RPMI8226 (cell line): ENCODE measurements around the gene MSRB1.

Source experiments
- DNase-seq: peaks from one replicate; pipeline ENCODE4 v3.0.0-alpha.2; 2015

MSRB1 gene

DNA sequence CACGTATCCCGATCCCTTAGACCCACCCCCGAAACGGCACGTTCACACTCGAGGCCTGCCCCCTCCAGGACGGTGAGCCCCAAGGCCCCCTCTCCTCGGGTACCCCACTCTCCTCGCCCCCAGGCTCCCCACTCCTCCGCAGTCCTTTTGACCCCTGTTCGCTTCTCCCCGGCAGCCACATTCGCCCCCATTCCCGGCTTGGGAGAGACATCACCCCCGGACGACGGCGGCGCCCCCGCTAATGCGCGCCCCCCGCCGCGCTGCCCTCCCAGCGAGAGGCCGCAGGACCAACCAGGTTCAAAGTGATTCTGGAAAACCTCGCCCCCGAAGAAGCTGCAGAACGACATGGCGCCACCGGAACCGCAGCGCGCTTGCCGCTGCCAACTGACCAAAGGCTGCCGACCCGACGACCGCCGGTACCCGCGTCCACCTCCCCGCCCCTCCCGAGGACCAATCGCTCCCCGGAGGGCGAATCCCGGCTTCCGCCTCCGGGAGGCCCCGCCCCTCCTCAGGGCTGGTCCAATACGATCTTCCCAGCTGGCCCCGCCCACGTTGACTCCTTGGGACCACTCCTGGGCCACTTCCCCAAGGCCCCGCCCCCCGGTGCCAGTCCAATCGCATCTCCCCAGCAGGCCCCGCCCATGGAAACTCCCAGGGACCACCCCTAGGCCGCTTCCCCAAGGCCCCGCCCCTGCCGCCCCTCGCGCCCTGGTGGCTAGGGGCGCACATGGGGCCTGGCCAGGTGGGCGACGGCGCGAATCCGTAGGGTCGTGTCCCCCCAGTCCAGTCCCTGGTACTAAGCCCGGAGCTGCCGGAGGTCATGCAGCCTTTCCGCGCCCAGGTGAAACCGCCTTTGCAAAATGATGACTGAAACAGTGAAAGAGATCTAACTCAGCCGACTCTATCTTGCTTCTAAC lies at the start of gene MSRB1:
TSS of gene MSRB1 (minus strand) at position 390 of the 917 bp plus-strand sequence. CDS start at position 347, 43 bp downstream.
- peak; percentile 100 for DNase-seq

DNA sequence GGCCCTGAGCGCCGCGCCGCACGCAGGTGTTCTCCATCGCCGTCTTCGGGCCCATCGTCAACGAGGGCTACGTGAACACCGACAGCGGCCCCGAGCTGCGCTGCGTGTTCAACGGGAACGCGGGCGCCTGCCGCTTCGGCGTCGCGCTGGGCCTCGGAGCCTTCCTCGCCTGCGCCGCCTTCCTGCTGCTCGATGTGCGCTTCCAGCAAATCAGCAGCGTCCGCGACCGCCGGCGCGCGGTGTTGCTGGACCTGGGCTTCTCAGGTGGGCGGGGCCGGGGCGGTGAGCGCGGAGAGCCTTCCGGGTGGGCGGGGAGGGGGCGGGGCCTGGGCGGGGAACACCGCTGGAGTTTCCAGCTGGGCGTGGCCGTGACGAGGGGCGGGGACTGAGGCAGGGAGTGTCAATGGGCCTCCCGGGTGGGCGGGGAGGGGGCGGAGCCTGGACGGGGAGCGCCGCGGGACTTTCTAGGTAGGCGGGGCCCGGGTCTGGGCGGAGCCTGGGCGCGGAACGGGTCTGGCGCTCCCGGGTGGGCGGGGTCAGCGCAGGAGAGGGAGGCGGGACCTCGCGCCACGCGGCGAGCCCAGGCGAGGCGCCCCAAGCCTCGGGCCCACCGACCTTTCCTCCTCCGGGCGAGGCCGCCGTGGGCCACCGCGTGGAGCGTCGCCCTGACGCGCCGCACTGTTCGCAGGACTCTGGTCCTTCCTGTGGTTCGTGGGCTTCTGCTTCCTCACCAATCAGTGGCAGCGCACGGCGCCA lies 49.1 kb upstream of the MSRB1 start:
- DNase-seq, result peak; percentile 97

DNA sequence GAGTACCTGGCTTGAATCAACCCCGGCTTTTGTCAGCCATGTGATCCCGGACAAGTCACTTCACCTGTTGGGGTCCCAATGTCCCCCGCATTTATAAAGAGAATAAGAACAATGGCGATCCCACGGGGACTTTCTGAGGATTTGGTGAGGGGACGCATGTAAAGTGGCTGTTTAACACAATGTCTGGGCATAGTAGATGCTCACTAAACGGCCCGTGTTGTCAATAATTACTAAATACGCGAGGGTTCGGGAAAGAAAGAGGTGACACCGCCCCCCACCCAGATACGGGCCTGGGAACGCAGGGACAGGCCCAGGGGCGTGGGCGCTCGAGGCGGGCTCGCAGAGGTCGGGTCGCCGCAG lies 48.6 kb upstream of the MSRB1 start:
- no peak for DNase-seq

DNA sequence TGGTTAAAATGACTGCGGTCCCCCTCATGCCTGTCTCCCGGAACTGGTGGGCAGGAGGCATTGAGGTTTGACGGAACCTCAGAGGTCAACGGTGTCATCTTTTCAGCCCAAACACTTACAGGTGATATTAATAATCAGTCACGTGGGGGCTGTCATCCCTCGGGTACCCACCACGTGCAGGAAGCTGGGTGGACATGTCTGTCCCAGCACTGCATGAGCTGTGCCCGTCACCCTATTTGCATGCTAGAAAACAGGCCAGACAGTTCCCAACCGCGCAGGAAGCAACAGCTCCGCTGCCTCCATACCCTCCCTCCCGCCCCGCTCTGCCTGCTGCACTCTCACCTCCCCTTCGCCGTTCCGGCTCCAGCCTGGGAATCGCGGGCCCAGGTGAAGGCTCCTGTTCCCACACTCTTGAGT lies 48.1 kb upstream of the MSRB1 start:
- no peak for DNase-seq

GRCh38 chr16:1990351-1991134 lies 47.5 kb upstream of the MSRB1 start:
- DNase-seq, result peak; percentile 80

- DNase-seq, result no peak
Measured at GRCh38 chr16:1990101-1990350, 47.0 kb upstream of the MSRB1 start.

GRCh38 chr16:1989209-1990100 lies 46.5 kb upstream of the MSRB1 start, which contains the start of gene SYNGR3:
SYNGR3 (plus strand) TSS chr16:1989970; CDS start chr16:1990103, 133 bp downstream.
- DNase-seq, result peak; percentile 54

DNA sequence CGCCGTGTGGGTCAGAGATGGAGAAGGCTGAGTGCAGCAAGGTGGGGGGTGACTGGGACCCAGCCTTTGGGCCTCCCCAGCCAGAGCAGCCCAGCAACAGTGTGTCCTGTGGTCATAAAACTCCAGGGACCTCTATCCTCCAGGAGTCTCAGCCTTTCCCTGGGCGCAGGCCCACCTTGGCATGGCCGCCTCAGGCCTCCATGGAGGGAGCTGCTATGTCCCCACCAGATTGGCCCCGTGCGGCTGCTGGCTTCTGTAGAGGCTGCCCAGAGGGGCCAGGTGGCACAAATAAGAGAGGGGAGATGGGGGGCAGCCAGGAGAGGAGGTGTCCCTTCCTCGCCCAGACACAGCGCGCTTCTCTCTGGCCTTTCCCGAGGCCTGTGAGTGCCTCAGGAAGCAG lies 44.2 kb upstream of the MSRB1 start:
- no peak for DNase-seq

DNA sequence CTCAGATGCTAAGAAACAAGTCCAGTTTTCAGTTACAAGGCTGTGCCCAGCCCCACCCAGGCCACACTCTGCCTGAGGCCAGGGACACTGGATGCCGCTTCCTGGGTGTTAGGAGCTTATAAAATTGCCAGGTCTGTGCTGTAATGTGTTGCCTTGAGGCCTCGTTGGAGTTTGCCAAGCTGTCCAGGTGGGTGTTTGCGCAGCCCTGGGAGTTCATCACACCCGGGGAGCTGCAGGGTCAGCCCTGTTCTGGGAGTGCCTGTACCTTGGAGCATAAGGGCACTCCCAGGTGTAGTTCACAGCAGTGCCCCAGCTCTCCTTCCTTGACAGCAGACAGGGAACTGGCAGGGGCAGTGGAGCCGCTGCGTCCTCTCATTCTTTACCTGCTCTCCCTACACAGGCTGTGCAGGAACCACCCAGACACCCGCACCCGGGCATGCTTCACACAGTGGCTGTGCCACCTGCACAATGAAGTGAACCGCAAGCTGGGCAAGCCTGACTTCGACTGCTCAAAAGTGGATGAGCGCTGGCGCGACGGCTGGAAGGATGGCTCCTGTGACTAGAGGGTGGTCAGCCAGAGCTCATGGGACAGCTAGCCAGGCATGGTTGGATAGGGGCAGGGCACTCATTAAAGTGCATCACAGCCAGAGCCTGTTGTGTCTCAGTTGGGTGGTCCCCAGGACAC lies 42.6 kb upstream of the MSRB1 start:
- DNase-seq, result no peak

GRCh38 chr16:1984347-1985225 lies 41.6 kb upstream of the MSRB1 start:
- peak; percentile 56 for DNase-seq

GRCh38 chr16:1983544-1984346 lies 40.7 kb upstream of the MSRB1 start, which contains the start of gene GFER:
GFER (plus strand) TSS chr16:1984193; CDS start chr16:1984219, 26 bp downstream.
- peak; percentile 96 for DNase-seq

DNA sequence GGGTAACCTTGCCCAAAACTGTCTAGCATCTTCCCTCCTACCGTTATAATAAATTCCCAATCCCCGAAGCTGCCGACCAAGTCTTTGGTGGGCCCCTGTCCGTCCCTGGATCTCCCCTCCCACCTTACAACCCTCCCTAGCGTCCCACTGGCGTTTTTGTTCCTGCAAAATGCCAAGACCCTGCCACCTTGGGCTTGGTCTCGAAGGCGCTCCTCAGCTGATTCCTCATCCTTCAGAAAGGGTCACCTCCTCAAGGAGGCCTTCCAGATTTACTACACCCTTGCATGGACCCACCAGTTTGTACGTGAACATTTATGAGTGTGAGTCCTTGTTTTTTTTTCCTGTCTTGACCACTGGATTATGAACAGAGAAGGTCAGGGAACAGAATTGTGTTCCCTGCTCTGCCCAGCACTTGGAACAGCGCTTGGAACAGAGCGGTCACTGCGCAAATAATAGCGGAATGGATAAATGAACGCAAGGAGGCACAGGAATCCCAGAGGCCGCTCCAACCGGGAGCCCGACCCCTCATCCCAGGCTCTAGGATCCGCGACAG lies 40.1 kb upstream of the MSRB1 start:
- DNase-seq, result no peak

DNA sequence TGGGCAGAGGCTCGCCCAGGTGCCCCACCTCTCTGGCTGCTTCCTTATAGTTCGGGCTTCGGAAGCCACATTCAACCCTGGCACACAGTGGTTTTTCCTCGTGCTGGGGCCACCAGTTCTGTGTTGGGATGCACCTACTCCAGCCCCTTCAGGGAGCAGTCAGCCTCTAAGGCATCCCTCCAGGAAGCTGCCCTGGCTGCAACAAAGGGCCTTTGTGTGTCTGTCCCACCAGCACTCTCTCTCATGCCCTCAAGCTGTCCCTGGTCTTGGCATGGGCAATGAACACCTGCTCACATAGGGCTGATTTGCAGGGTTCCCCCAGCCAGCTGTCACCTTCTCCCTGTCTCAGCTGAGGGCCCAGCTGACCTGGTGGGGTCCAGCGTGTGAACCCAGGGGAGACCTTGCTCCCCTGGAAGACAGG lies 39.0 kb upstream of the MSRB1 start:
- peak; percentile 37 for DNase-seq

DNA sequence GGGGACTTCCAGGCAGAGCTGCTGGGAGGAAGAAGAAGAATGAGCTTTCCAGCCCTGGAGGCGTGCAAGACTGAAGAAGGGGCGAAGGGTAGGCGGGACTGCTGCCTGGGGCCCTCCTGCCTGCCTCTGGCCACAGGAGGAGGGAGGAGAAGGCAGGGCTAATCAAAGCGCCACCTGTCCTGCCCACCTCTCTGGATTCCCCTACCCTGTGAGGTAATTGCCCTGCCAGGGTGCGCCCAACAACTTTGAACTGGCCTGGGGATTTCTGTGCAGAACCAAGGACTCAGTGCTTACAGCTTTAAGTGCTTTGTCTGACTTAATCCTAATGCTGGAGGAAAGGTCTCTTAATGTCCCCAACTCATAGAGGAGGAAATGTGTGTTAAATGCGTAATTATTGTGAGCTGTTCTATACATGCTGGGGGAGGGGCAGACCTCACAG lies 38.4 kb upstream of the MSRB1 start, which contains the start of gene NOXO1:
TSS of gene NOXO1 (minus strand) at position 72 of the 439 bp plus-strand sequence. CDS start 290 bp downstream, outside the sequence.
- DNase-seq, result peak; percentile 45

DNA sequence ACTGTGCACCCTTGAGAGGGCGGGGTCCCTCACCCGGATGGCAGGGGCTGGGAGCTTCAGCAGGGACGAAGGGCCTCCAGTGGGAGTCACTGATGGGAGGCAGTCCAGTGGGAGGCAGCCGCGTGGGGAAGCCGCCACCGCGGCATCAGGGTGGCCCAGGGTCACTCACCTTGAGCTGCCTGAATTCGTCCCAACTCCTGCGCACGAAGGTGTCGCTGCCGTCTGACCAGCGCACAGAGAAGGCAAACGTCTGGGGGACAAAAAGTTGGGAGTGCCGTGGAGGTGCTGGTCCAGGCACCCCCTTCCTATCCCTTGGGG lies 37.7 kb upstream of the MSRB1 start:
- no peak for DNase-seq

- DNase-seq, result peak; percentile 78
Measured at GRCh38 chr16:1980030-1980769, 37.2 kb upstream of the MSRB1 start.

GRCh38 chr16:1979271-1980029 lies 36.5 kb upstream of the MSRB1 start:
- no peak for DNase-seq
